Karpas-422 (cell line): ENCODE measurements around the gene ARL14. TPM values are rescaled to one million over a fixed set of nuclear protein-coding genes. Genes with fewer than 3 reads are reported as not detected.

Source experiments
- DNase-seq: peaks from one replicate; pipeline ENCODE4 v3.0.0-alpha.2; 2015
- H2AFZ ChIP-seq: fragments of 200-600 bp; sonication (generic); 2 replicates; pipeline ENCODE4 v1.6.1; 2014; ENCODE audit warnings: antibody characterized with exemption, low read length, mixed read lengths
- H3K27ac ChIP-seq: fragments of 200-600 bp; sonication (generic); 2 replicates; pipeline ENCODE4 v1.5.1; 2014; ENCODE audit warnings: mild to moderate bottlenecking, low read length, moderate library complexity
- H3K27me3 ChIP-seq: fragments of 200-600 bp; sonication (generic); 2 replicates; pipeline ENCODE4 v1.6.1; 2014; ENCODE audit warnings: low read length, mixed read lengths
- H3K36me3 ChIP-seq: fragments of 200-600 bp; sonication (generic); 2 replicates; pipeline ENCODE4 v1.6.1; 2014; ENCODE audit warnings: low read length, mixed read lengths; ENCODE audit not compliant: insufficient read depth
- H3K4me1 ChIP-seq: fragments of 200-600 bp; sonication (generic); 2 replicates; pipeline ENCODE4 v1.6.1; 2014; ENCODE audit warnings: mild to moderate bottlenecking, low read length, mixed read lengths
- H3K4me2 ChIP-seq: fragments of 200-600 bp; sonication (generic); 2 replicates; pipeline ENCODE4 v1.6.1; 2014; ENCODE audit warnings: low read length, low read depth, mild to moderate bottlenecking; ENCODE audit not compliant: poor library complexity, severe bottlenecking
- H3K4me3 ChIP-seq: fragments of 200-600 bp; sonication (generic); 2 replicates; pipeline ENCODE4 v1.5.1; 2014; ENCODE audit warnings: mild to moderate bottlenecking, antibody characterized with exemption, low read length, mixed read lengths
- H3K79me2 ChIP-seq: fragments of 200-600 bp; sonication (generic); 2 replicates; pipeline ENCODE4 v1.6.1; 2014; ENCODE audit warnings: mild to moderate bottlenecking, low read length, mixed read lengths
- H3K9ac ChIP-seq: fragments of 200-600 bp; sonication (generic); 2 replicates; pipeline ENCODE4 v1.6.0; 2014; ENCODE audit warnings: low read length
- H3K9me2 ChIP-seq: fragments of 200-600 bp; sonication (generic), shearing (Covaris generic); replicated peaks from 2 replicates; pipeline ENCODE4 v1.6.0; 2014; ENCODE audit warnings: mild to moderate bottlenecking, low read length, moderate library complexity; ENCODE audit not compliant: insufficient read depth
- H3K9me3 ChIP-seq: fragments of 300-700, 200-600 bp; sonication (generic); 2 replicates; pipeline ENCODE4 v1.6.1; 2014; ENCODE audit warnings: low read length, mixed read lengths
- H4K20me1 ChIP-seq: fragments of 200-600 bp; sonication (generic); 2 replicates; pipeline ENCODE4 v1.6.1; 2014; ENCODE audit warnings: mild to moderate bottlenecking, antibody characterized with exemption, low read length, low read depth; ENCODE audit not compliant: insufficient read depth
- total RNA-seq: library from RNA; depleted of rRNA; stranded (reverse); fragments of >200 nt; shearing (Covaris generic); gene quantifications from 2 replicates; pipeline ENCODE4 v1.2.3, GENCODE V29; 2014; ENCODE audit warnings: low replicate concordance

ARL14 gene
- total RNA-seq, 1 experiment from 2014 or later, result not detected

- Histone ChIP-seq H2AFZ (no peak overlapping the region), H4K20me1 (no peaks in the 10 kb centered on the region), H3K4me1 (no peaks in the 10 kb centered on the region), H3K4me2 (no peak overlapping the region), H3K9me3 (no peaks in the 10 kb centered on the region), H3K4me3 (no peak overlapping the region), H3K9ac (no peak overlapping the region), H3K9me2 (no peaks in the 10 kb centered on the region), H3K27me3 (no peaks in the 10 kb centered on the region), H3K79me2 (no peaks in the 10 kb centered on the region), H3K27ac (no peak overlapping the region), H3K36me3 (no peaks in the 10 kb centered on the region)
- no peak for DNase-seq
These were observed 19.0 kb downstream of the ARL14 start for GRCh38 chr3:160695915-160696327.

GRCh38 chr3:160697637-160698380 lies 20.8 kb downstream of the ARL14 start:
- no peaks in the 10 kb centered on the region for H3K4me1 ChIP-seq
- H3K27me3 ChIP-seq, result no peaks in the 10 kb centered on the region
- no peak overlapping the region for H3K9ac ChIP-seq
- H3K9me2 ChIP-seq, result no peaks in the 10 kb centered on the region
- H3K27ac ChIP-seq, result no peak overlapping the region
- H3K9me3 ChIP-seq, result no peaks in the 10 kb centered on the region
- no peak overlapping the region for H3K4me2 ChIP-seq
- H3K4me3 ChIP-seq, result no peak overlapping the region
- no peak for DNase-seq
- no peaks in the 10 kb centered on the region for H4K20me1 ChIP-seq
- H3K79me2 ChIP-seq, result no peaks in the 10 kb centered on the region
- H3K36me3 ChIP-seq, result no peaks in the 10 kb centered on the region
- no peak overlapping the region for H2AFZ ChIP-seq

- Histone ChIP-seq H3K9ac (no peak overlapping the region), H3K79me2 (no peaks in the 10 kb centered on the region), H4K20me1 (no peaks in the 10 kb centered on the region), H3K4me2 (no peak overlapping the region), H3K9me3 (no peaks in the 10 kb centered on the region), H3K27me3 (no peaks in the 10 kb centered on the region), H3K27ac (no peak overlapping the region), H2AFZ (no peak overlapping the region), H3K36me3 (no peaks in the 10 kb centered on the region), H3K4me3 (no peak overlapping the region), H3K9me2 (no peaks in the 10 kb centered on the region), H3K4me1 (no peaks in the 10 kb centered on the region)
- DNase-seq, result no peak
These were observed 21.7 kb downstream of the ARL14 start for GRCh38 chr3:160698599-160699195.

GRCh38 chr3:160701490-160701889 lies 24.5 kb downstream of the ARL14 start:
- Histone ChIP-seq H3K4me2 (no peak overlapping the region), H3K4me3 (no peak overlapping the region), H3K9me2 (no peaks in the 10 kb centered on the region), H3K27ac (no peak overlapping the region), H3K9ac (no peak overlapping the region), H4K20me1 (no peaks in the 10 kb centered on the region), H3K79me2 (no peaks in the 10 kb centered on the region), H2AFZ (no peak overlapping the region), H3K9me3 (no peaks in the 10 kb centered on the region), H3K36me3 (no peaks in the 10 kb centered on the region), H3K27me3 (no peaks in the 10 kb centered on the region), H3K4me1 (no peaks in the 10 kb centered on the region)
- no peak for DNase-seq

GRCh38 chr3:160702290-160702689 lies 25.3 kb downstream of the ARL14 start:
- no peaks in the 10 kb centered on the region for H3K79me2 ChIP-seq
- H3K4me1 ChIP-seq, result no peaks in the 10 kb centered on the region
- no peak overlapping the region for H2AFZ ChIP-seq
- no peak overlapping the region for H3K4me2 ChIP-seq
- no peak overlapping the region for H3K4me3 ChIP-seq
- H3K27ac ChIP-seq, result no peak overlapping the region
- H3K36me3 ChIP-seq, result no peaks in the 10 kb centered on the region
- H4K20me1 ChIP-seq, result no peaks in the 10 kb centered on the region
- no peak overlapping the region for H3K9ac ChIP-seq
- H3K9me3 ChIP-seq, result no peaks in the 10 kb centered on the region
- no peaks in the 10 kb centered on the region for H3K27me3 ChIP-seq
- DNase-seq, result no peak
- H3K9me2 ChIP-seq, result no peaks in the 10 kb centered on the region

- Histone ChIP-seq H3K9me2 (no peaks in the 10 kb centered on the region), H3K36me3 (no peaks in the 10 kb centered on the region)
These were observed 27.0 kb downstream of the ARL14 start for GRCh38 chr3:160703974-160704373.

GRCh38 chr3:160707187-160707794 lies 30.3 kb downstream of the ARL14 start:
- no peaks in the 10 kb centered on the region for H3K4me1 ChIP-seq
- no peaks in the 10 kb centered on the region for H3K36me3 ChIP-seq
- H3K9me2 ChIP-seq, result no peaks in the 10 kb centered on the region
- H3K27ac ChIP-seq, result no peak overlapping the region
- no peak overlapping the region for H3K9ac ChIP-seq
- H3K79me2 ChIP-seq, result no peaks in the 10 kb centered on the region
- H3K27me3 ChIP-seq, result no peaks in the 10 kb centered on the region
- DNase-seq, result peak; percentile 71
- H3K4me3 ChIP-seq, result no peak overlapping the region
- H3K4me2 ChIP-seq, result no peak overlapping the region
- no peaks in the 10 kb centered on the region for H4K20me1 ChIP-seq
- H2AFZ ChIP-seq, result no peak overlapping the region
- no peaks in the 10 kb centered on the region for H3K9me3 ChIP-seq

More at GRCh38 chr3:160703974-160704373, 27.0 kb downstream of the ARL14 start:
- H3K27me3 ChIP-seq, result no peaks in the 10 kb centered on the region
- H3K9ac ChIP-seq, result no peak overlapping the region
- no peak overlapping the region for H3K27ac ChIP-seq
- DNase-seq, result no peak
- no peak overlapping the region for H2AFZ ChIP-seq
- H3K4me1 ChIP-seq, result no peaks in the 10 kb centered on the region
- H3K79me2 ChIP-seq, result no peaks in the 10 kb centered on the region
- no peak overlapping the region for H3K4me2 ChIP-seq
- H3K4me3 ChIP-seq, result no peak overlapping the region
- H3K9me3 ChIP-seq, result no peaks in the 10 kb centered on the region
- H4K20me1 ChIP-seq, result no peaks in the 10 kb centered on the region

- Histone ChIP-seq H3K4me1 (no peaks in the 10 kb centered on the region), H3K9ac (no peak overlapping the region), H2AFZ (no peak overlapping the region)
These were observed 32.7 kb downstream of the ARL14 start for GRCh38 chr3:160709477-160710182.

More at GRCh38 chr3:160709477-160710182, 32.7 kb downstream of the ARL14 start:
- Histone ChIP-seq H3K36me3 (no peaks in the 10 kb centered on the region), H4K20me1 (no peaks in the 10 kb centered on the region), H3K9me2 (no peaks in the 10 kb centered on the region), H3K27ac (no peak overlapping the region), H3K4me2 (no peak overlapping the region), H3K9me3 (no peaks in the 10 kb centered on the region), H3K4me3 (no peak overlapping the region), H3K27me3 (no peaks in the 10 kb centered on the region), H3K79me2 (no peaks in the 10 kb centered on the region)
- no peak for DNase-seq
